ENCODE data around the gene SEMA4B.
A peak's percentile ranks its signal among the peaks of the same experiment; 100 is the strongest.
"Not testable (repeated sequence)": the region's sequence is repeated elsewhere in the genome, so short reads cannot be mapped to it uniquely, and the experiment has no call there.

Gene SEMA4B

GRCh38 chr15:90181776-90182175 is 19.4 kb upstream of the SEMA4B start:
- DNase-seq, result no peak

- peak in 1 of 2 donors; percentile 31 for DNase-seq
These were observed 16.9 kb upstream of the SEMA4B start for GRCh38 chr15:90184119-90184785.

GRCh38 chr15:90184786-90185704 is 16.1 kb upstream of the SEMA4B start:
- DNase-seq, result peak; percentile 27 to 57

GRCh38 chr15:90187257-90187868 is 13.8 kb upstream of the SEMA4B start:
- DNase-seq, result peak in 1 of 2 donors; percentile 31

GRCh38 chr15:90188065-90188464 is 13.1 kb upstream of the SEMA4B start:
- DNase-seq, result not testable (repeated sequence)

- no peak for DNase-seq
These were observed 12.0 kb upstream of the SEMA4B start for GRCh38 chr15:90188914-90189748.

GRCh38 chr15:90189781-90190467 is 11.2 kb upstream of the SEMA4B start:
- no peak for DNase-seq

GRCh38 chr15:90190606-90191343 is 10.4 kb upstream of the SEMA4B start:
- DNase-seq, result no peak

- DNase-seq, result no peak
These were observed 9.8 kb upstream of the SEMA4B start for GRCh38 chr15:90191344-90191687.

GRCh38 chr15:90191794-90192509 is 9.2 kb upstream of the SEMA4B start:
- DNase-seq, result peak; percentile 77 to 92

- peak in 1 of 2 donors; percentile 73 for DNase-seq
These were observed 8.0 kb upstream of the SEMA4B start for GRCh38 chr15:90192961-90193786.

- DNase-seq, result no peak
These were observed 6.5 kb upstream of the SEMA4B start for GRCh38 chr15:90194655-90195054.

GRCh38 chr15:90200534-90201129 is 498 bp upstream of the SEMA4B start:
- no peak for DNase-seq

GRCh38 chr15:90201944-90202375 is 830 bp downstream of the SEMA4B start:
- DNase-seq, result no peak

GRCh38 chr15:90202929-90203328 is 1.8 kb downstream of the SEMA4B start:
- no peak for DNase-seq

- DNase-seq, result no peak
These were observed 2.3 kb downstream of the SEMA4B start for GRCh38 chr15:90203473-90203872.

GRCh38 chr15:90203922-90204321 is 2.8 kb downstream of the SEMA4B start:
- DNase-seq, result no peak

GRCh38 chr15:90205050-90205848 is 4.1 kb downstream of the SEMA4B start:
- peak in 1 of 2 donors; percentile 24 for DNase-seq
